M059J (cell line): ENCODE measurements around the gene FOLR1. TPM values are rescaled to one million over a fixed set of nuclear protein-coding genes. Genes with fewer than 3 reads are reported as not detected.

Source experiments
- DNase-seq: peaks from one replicate; pipeline ENCODE4 v3.0.0-alpha.2; 2012; ENCODE audit warnings: low read depth
- total RNA-seq: library from RNA; depleted of rRNA; stranded (reverse); fragments of >200 nt; shearing (Covaris generic); gene quantifications from 2 replicates; pipeline ENCODE4 v1.2.3, GENCODE V29; 2014

Gene FOLR1
- total RNA-seq, 1 experiment from 2014 or later, result 1.4 TPM

DNA sequence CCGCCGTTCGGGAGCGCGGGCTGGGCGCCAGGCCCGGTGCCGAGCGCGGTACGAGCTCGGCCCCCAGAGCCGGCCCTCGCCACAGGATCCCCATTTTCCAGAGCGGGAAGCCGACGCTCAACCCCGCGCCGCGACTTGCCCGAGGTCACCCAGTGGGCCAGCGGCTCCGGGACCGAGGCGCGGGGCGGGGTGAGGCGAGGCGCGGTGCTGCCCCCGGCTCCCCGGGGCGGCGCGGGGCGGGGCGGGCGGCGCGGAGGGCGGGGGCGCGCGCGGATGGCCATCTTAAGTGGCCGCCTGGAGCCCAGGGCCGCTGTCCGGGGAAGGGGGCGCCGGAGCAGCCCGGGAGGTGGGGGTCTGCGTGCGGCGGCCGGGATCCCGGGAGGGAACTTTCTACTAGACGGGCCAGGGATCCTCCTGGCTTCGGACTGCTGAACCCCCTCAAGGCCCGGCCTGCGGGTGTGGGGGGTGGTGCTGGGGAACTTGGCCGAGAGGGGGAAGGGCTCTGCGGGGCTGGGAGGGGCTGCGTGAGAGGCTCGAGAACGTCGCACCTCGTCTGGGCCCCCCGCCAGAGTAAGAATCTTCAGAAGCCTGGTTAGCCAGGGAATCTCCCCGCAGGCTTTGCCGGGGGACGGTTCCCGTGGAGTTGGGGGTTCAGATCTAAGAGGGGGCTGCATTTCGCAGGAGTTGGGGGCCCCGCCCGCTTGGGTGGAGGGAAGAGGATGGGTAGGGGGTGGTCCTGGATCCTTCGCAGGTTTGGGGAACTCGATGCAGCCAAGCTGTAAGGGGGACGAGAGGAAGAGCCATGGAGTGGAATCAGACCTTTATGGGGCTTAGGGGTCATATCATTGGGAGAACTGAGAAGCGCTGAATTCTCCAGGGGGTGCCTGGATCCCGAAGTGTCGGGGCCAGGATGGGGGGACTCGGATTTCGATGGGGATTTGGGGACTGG is 31.9 kb downstream of the FOLR1 start:
- DNase-seq, result peak; percentile 51

DNA sequence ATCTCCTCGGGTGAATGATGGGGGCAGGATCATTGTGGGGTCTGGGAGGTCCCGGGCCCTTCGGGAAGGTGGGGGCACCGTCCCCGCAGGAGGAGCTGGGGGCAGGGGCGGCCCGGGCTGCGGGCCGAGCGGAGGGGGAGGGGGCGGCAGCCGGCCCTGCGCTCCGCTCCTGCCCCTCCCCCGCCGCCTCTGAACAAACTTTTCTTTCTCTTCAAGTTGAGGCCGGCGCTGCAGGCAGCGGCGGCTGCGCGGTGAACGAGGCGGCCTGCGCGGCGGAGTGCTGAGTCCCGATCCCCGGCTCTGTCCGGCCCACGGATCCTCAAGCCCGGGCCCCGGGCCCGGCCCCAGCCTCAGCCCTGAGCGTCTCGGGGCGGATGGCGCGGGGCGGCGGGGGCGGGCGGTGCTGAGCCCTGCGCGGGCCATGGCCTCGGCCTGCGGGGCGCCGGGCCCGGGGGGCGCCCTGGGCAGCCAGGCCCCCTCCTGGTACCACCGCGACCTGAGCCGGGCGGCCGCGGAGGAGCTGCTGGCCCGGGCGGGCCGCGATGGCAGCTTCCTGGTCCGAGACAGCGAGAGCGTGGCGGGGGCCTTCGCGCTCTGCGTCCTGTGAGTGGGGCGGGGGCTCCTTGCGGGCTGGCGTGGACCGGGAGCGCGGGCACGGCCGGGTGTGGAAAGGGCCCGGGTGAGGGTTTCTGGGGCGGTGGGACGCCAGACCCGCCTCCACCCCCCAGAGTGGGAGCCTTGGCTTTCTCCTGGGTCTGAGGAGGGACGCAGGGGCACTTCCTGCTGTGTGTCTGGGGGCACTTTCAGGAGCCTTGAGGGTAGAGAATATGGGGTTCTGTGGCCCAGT is 32.8 kb downstream of the FOLR1 start, which contains the start of gene INPPL1:
Gene INPPL1, plus strand, starts transcription at position 204 of the 847 bp plus-strand sequence. Its CDS starts 218 bp downstream, at position 422.
- peak; percentile 48 for DNase-seq

- DNase-seq, result no peak
Observed at GRCh38 chr11:72225411-72225951, 33.5 kb downstream of the FOLR1 start.

DNA sequence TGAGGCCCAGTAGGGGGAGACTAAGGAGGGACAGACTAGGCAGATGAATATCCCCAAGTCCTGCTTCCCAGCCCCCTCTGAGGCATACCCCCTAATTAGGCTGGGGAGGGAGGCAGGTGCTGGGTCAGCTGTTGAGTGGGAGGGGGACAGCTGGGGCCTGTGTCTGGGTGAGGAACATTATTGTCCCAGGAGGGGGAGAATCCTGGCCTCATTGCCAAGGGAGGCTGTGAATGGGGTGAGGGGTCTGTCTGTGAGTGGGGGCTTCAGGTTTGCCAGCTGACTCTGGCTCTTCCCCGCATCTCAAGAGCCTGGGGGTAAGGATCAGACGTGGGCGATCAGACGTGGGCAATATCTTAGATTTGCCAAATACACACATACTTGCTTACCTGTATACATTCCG is 34.8 kb downstream of the FOLR1 start:
- no peak for DNase-seq

DNA sequence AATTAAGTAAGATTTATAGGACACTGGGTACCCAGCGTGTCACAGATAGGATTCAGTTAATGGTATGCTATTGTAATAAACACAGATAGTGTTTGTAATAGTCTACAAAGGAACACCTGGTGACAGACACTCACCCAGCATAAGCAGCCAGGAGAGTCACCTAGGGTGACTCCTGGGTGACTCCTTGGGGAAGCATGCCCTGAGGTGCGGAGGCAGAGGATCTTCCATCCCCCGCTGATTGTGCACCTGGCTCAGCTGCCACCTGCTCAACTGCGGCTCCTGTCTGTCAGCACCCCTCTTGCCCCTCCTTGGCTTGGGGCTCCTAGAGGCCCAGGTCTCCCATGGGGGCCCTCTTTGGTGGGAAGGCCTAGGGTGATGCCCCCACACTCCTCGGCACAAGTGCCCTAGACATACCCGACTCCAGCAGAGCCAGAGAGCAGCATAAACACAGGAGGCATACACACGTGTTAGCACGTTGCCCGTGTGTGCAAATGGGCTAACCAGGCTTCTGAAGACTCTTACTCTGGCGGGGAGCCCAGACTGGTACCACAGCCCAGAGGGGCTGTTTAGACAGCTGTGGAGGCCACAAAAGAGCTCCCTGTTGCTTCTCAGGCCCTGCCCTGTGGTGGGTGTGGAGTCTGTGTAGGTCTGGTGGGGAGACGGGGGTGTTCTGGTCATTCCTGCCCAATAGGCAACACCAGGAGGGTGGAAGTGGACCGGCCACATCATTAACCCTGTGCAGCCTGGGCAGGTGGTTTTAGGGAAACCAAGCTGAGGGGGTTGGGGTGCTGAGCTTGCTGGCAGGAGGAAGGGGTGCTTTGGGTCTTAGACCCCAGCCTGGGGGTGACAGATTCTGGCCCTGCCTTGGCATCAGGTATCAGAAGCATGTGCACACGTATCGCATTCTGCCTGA is 35.6 kb downstream of the FOLR1 start:
- no peak for DNase-seq

- DNase-seq, result no peak
Observed at GRCh38 chr11:72228229-72228843, 36.4 kb downstream of the FOLR1 start.

DNA sequence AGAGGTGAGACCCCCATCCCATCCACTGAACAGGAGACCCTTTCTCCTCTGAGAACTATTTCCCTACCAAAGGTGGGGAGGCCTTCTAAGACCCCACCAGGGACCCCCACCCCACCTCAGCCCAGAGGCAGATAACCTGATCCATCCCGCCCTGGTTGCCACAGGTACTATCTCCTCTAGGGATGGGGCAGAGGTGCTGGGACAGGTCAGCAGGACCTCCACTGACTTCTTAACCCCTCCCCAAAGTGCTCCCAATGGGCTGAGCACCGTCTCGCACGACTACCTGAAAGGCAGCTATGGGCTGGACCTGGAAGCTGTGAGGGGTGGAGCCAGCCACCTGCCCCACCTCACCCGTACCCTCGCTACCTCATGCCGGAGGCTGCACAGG is 36.9 kb downstream of the FOLR1 start:
- DNase-seq, result no peak

DNA sequence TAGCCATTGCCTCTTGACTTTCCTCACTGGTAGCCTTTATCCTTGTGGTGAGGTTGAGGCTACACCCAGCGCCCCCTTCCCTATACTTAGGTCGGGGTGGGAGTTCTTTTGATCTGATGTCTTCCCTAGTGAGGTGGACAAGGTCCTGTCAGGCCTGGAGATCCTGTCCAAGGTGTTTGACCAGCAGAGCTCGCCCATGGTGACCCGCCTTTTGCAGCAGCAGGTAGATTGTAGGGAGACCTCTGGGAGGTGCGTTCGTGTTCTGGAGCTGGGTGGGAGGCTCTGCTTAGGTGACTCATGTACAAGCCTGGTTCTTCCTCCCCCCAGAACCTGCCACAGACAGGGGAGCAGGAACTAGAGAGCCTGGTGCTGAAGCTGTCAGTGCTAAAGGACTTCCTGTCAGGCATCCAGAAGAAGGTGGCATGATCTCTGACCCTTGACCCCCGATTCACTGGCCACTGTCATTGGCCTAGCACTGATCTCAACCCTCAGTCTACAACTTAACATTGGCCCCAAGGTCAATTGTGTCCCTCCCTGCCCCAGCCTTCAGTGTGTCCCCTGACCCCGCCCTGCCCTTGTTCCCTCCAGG is 37.5 kb downstream of the FOLR1 start:
- DNase-seq, result no peak

DNA sequence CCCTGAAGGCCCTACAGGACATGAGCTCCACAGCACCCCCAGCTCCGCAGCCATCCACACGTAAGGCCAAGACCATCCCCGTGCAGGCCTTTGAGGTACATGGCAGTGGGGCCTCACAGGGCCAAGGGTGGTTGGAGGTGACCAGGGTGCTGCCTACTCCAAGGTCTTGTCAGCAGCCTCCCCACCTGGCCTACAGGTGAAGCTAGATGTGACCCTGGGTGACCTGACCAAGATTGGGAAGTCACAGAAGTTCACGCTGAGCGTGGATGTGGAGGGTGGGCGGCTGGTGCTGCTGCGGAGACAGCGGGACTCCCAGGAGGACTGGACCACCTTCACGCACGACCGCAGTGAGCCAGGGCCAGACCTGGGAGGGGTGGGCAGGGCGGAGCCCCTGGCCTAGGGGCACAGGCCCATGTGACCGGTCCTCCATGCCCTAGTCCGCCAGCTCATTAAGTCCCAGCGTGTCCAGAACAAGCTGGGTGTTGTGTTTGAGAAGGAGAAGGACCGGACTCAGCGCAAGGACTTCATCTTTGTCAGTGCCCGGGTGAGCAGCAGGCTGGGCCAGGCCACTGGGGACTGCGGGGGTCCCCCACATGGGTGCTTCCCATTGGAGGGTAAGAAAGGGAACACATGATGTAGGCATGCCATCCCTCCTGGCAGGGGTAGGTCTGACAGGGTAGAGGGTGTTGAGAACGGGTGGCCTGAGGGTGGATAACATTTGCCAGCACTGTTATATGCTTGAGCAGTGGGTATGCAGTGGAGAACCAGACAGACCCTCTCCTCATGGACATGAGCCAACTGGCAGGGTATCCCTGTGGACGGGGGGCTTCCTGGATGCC is 38.2 kb downstream of the FOLR1 start:
- no peak for DNase-seq

GRCh38 chr11:72230764-72231365 is 38.9 kb downstream of the FOLR1 start:
- no peak for DNase-seq

DNA sequence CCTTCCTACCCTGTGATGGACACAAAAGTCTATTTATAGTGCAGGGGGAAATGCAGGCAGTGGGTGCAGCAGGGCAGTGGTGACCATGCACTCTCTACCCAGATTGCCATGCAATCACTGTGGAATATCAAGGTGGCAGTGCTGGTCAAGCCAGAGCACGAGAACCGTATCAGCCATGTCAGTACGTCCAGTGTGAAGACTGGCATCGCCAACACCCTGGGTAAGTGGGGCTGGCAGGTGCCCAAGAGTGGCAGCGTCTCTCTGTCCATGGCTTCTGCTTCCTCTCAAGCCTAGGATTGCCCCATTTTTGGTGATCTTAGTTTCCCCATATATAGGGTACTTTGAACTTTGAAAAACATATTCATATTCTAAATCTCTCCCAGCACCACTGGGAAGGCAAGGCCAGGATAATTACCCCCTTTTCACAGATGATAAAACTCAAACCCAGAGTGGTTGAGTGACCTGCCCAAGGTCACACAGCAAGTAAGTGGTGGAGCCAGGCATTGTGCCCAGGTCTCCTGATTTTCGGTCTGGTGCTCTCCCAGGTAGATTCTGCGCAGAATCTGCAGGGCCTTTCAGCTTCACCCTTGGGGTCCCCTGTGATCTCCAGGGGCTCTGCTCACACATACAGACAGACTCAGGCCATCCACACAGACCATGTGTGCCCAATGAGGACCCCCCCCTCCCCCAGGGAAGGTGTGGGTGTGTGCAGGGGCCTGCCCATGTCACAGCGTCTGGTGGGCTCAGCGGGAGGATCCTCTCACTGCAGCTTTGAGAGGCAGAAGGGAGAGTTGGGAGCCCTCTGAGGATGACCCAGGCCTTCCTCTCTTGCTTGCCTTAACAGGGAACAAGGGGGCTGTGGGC is 39.7 kb downstream of the FOLR1 start:
- no peak for DNase-seq

GRCh38 chr11:72232260-72233055 is 40.5 kb downstream of the FOLR1 start:
- DNase-seq, result no peak

GRCh38 chr11:72233056-72233772 is 41.3 kb downstream of the FOLR1 start:
- no peak for DNase-seq

GRCh38 chr11:72233773-72234513 is 42.0 kb downstream of the FOLR1 start:
- DNase-seq, result no peak

- DNase-seq, result no peak
Observed at GRCh38 chr11:72234514-72234830, 42.5 kb downstream of the FOLR1 start.

DNA sequence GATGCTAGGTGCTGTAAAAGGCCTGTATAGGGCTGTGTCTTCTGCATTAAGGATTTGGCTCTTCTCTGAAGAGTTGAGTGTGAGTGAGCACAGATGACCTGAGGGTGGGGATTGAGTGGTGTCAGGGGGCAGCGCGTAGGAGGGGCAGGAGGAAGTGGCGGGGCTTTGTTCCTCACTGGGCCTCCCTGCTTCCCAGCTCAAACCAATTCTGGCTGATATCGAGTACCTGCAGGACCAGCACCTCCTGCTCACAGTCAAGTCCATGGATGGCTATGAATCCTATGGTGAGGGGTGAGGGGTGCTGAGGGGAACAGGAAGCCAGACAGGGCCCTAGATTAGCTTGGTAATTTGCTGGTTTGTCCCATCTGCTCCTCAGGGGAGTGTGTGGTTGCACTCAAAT is 43.0 kb downstream of the FOLR1 start:
- DNase-seq, result no peak
